GM18511 (cell line): ENCODE measurements around the gene SMARCD1.

Source experiments
- ATAC-seq: cut with Tn5 transposase; IDR thresholded peaks from one replicate; pipeline ENCODE4 v1.9.1; 2021; ENCODE audit warnings: mild to moderate bottlenecking, moderate library complexity; ENCODE audit not compliant: unreplicated experiment

The SMARCD1 gene

GRCh38 chr12:50056639-50056976, 28.5 kb upstream of the SMARCD1 start:
- no peak for ATAC-seq

DNA sequence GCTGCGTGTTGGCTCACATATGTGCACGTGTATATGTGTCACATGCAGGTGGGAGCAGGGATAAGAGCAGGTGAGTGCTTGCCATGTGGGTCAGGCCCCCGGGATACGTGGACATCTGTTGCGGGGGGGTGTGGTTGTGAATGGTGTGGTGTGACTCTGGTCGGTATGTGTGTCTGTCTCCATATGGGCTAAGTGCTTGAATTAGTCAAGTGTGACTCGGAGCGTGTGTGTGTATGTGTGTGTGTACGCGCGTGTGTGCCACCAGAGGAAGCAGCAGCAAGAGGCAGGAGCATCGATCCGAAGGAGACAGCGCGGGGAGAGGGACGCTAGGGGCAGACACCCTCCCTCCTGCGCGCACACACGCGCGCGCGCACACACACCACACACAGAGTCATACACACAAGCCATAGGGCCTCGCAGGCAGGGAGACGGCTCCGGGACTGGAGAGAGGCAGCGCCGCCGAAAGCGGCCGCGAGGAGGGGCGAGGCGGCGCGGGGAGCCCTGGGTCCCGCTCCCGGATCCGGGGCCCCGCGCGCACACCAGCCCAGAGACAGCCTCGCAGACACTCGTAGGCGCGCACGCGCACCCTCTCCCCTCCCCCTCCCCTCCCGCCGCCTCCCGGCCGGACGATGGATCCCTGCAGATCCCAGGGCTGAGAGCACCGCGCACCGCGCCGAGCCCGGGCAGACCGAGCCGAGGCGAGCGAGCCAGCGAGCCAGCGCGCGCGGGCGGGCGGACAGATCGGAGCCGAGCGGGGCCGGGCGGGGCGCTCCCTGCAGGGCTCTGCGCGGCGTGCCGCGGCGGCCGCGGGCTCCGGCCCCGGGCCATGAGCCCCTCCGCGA, 27.9 kb upstream of the SMARCD1 start, which contains the start of gene ASIC1:
Gene ASIC1 (plus strand): TSS at position 597 of the 842 bp plus-strand sequence. CDS start 1,171 bp downstream, outside the sequence.
- ATAC-seq, result no peak

DNA sequence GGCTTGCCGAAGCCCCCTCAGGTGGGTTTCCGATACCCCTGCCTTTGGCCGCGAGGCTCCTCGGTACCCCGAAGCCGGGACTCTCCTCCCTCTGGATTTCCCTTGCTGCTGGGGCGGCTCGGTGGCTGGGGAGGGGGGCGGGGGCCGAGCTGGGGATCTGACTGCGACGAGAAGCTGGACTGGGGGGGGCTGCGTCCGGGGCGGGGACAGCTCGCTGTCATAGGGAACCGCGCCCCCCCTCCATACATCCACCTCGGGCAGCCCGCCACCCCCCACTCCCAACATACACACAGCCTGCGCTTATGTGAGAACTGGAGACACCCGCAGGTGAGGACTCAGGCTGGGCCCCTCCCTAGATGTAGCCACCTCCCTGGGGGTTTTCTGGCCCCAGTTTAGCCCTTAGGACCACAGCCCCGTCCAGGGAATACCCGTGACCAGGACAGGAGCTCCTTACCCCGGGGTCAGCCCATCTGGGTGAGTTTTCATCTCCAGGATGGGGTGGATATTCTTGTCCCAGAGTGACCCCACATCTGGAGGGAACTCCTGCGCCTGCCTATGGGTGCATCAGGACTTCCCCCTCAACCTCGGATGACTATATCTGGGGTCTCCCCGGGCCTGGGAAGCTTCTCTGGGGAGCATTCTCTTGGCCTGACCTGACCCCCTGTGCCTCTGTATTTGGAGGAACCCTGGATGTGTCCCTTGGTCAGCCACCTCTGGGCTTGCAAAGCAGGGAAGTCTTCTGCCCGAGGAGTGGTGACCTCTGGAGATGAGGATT, 27.1 kb upstream of the SMARCD1 start:
- ATAC-seq, result no peak

GRCh38 chr12:50058743-50059312, 26.3 kb upstream of the SMARCD1 start:
- ATAC-seq, result no peak

DNA sequence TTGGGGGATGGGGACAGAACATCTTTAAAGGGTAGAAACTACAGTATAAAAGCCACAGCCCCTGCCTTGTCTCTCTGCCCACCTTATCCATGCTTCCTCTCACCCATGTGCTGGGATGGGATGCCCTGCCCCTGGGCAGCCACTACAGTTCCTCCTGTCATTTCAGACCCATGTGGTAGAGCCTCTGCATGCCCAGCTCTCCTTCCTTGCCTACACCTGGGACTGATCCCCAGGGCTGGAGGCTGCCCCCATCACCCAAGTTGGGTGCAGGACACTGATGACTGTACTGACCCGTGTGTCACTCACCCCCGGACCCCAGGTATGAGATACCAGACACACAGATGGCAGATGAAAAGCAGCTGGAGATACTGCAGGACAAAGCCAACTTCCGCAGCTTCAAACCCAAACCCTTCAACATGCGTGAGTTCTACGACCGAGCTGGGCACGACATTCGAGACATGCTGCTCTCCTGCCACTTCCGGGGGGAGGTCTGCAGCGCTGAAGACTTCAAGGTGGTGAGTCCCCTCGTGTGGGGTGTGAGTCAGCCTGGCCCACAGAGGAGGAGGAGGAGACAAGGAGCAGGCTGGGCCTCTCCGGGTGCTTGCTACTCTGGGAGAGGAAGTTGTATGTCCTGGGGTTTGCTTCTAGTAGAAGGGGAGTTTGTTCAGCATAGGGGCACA, 25.6 kb upstream of the SMARCD1 start:
- no peak for ATAC-seq

DNA sequence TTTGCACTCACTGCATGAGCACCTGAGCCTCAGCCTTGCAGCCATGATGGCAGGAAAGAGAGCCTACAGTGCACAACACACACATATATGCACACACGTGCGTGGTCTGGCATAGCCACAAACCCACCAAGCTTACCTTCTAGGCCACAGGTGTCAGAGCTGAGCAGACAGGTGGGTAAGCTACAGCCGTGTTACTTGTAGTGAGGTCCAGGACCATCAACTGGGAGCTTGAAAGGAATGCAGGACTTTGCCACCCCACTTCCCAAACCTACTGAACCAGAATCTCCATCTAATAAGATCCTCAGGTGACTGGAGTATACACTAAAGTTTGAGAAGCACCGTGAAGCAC, 25.0 kb upstream of the SMARCD1 start:
- ATAC-seq, result no peak

GRCh38 chr12:50061171-50061570, 24.0 kb upstream of the SMARCD1 start:
- no peak for ATAC-seq

DNA sequence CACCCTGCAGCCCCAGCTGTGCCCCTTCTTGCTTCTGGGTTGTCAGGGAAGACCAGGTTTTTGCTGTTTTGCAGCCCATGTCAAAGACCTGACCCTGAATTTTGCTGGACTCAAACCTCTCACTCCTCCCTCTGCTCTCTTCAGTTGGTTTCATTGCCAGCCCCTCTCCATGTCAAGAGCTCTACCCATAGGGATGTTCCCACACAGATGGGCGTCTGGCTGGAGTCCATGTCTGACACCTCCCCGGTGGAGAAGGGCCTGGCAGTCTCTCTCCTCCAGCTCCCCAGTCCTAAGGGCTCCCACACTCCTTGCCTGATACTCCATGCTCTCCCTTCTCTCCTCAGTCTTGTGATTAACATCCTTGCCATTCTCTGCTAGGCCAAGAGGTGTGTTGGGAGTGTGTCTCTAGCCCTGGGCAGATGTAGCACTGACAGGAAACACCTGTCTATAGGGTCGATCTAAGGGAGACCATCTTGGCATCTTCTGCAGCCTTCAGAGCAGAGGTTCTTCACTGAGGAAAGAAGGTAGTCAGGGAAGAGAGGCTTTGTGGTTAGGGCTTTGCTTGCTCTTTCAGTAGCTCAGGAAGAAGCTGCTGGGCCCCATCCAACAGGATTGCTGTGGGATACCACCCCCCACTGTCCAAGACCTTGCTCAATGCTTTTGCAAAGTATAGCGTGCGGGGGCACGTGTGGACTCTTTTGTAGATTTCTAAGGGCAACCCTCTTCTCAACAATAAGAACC, 23.0 kb upstream of the SMARCD1 start:
- ATAC-seq, result no peak

GRCh38 chr12:50062728-50063460, 22.2 kb upstream of the SMARCD1 start:
- ATAC-seq, result no peak

- ATAC-seq, result no peak
Measured at GRCh38 chr12:50065726-50066310, 19.3 kb upstream of the SMARCD1 start.

DNA sequence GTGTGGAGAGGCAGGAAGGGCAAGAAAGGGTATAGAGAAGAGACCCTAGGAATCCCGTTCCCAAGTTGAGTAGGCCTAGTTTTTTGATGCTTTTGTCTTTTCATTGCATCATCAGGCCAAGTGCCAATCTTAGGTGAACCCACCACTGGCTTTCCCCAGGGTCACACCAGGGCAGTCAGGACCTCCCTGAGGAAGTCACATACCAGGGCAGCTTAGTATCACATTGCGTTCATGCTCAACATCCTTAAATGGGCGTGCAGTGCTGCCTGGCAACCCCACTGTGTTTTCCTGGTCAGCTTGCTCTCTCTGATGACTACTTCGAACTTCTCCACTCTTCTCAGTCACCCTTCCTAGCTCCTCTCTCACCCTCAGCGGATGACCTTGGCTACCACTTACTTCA, 18.7 kb upstream of the SMARCD1 start:
- no peak for ATAC-seq

GRCh38 chr12:50069069-50069468, 16.1 kb upstream of the SMARCD1 start:
- ATAC-seq, result no peak

GRCh38 chr12:50069539-50069938, 15.6 kb upstream of the SMARCD1 start:
- no peak for ATAC-seq

- ATAC-seq, result no peak
Measured at GRCh38 chr12:50070314-50071060, 14.7 kb upstream of the SMARCD1 start.

DNA sequence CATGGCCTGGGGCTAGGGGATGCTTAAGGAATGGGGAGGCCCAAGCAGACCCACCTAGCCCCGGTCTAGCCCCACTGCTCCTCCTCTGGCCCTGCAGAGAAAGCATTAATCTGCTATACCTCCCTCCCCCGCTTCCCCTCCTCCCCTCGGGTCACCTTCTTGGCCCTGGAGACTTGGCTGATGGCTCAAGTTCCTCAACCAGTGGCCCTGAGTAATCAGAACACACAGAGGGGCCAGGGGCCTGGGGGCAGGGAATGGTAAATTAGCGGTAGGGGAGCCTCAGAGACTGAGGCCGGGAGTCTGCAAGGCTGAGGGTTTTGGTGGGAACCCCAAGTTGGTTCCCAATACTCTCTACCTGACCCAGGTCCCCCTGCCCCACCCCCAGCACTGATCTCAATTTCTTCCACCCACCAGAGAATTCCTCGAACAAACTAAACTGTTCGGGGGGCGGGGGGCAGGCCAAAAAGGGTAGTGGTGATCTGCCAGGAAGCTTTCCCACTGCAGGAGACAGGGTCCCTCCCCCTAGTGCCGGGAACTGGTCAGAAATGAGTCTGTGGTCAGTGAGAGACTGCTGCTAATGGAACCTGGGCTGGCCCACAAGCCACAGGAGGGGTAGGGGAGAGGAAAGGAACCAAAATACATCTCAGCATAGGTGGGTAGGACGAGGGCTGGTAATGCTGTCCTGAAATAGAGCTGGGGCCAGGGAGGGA, 12.8 kb upstream of the SMARCD1 start:
- no peak for ATAC-seq

DNA sequence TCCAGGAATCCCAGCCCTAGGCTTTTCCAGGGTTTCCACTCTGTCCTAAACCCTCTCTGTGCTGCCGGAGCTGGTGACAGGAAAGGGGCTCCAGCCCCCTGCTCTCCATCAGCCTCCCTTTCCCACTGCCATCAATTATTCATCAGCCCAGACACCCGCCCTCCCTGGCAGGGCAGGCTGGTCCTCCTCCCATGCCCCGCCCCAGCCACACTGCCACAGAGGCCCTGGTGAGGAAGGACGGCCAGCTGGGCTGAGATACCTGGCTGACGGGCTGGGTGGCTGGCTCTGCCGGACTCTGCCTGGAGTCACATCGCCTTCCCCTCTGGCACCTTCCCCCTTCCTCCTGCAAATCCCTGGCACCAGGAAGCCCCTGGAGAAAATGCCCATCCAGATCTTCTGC, 11.9 kb upstream of the SMARCD1 start:
- ATAC-seq, result no peak

DNA sequence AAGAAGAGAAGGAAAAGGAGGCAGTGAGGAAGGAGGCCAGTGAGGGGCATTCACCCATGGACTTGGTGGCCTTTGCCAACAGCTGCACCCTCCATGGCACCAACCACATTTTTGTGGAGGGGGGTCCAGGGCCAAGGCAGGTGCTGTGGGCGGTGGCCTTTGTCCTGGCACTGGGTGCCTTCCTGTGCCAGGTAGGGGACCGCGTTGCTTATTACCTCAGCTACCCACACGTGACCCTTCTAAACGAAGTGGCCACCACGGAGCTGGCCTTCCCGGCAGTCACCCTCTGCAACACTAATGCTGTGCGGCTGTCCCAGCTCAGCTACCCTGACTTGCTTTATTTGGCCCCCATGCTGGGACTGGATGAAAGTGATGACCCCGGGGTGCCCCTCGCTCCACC, 11.4 kb upstream of the SMARCD1 start:
- no peak for ATAC-seq
